NCI-H1092 (cell line): Measurements from ENCODE around the gene SMU1.

Experiments
- DNase-seq: peaks from one replicate; lab custom pipeline; 2025; lab: John Stamatoyannopoulos, UW

The SMU1 gene

GRCh38 chr9:33044677-33045282, 31.7 kb downstream of the SMU1 start:
- DNase-seq = peak; percentile 25

- peak; percentile 89 for DNase-seq
Measured at GRCh38 chr9:33044162-33044673, 32.3 kb downstream of the SMU1 start.

- DNase-seq = no peak
Measured at GRCh38 chr9:33043671-33044070, 32.8 kb downstream of the SMU1 start.

GRCh38 chr9:33042473-33042872, 34.0 kb downstream of the SMU1 start:
- DNase-seq = no peak

GRCh38 chr9:33041432-33042188, 34.9 kb downstream of the SMU1 start:
- no peak for DNase-seq

GRCh38 chr9:33040792-33041431, 35.6 kb downstream of the SMU1 start:
- no peak for DNase-seq

- no peak for DNase-seq
Measured at GRCh38 chr9:33032865-33033264, 43.6 kb downstream of the SMU1 start.

- no peak for DNase-seq
Measured at GRCh38 chr9:33032292-33032691, 44.2 kb downstream of the SMU1 start.

- no peak for DNase-seq
Measured at GRCh38 chr9:33030285-33030684, 46.2 kb downstream of the SMU1 start.

GRCh38 chr9:33029231-33029786, 47.2 kb downstream of the SMU1 start:
- no peak for DNase-seq

GRCh38 chr9:33025572-33026342, 50.7 kb downstream of the SMU1 start:
- DNase-seq = peak; percentile 83

- peak; percentile 95 for DNase-seq
Measured at GRCh38 chr9:33024966-33025571, 51.4 kb downstream of the SMU1 start, which contains the start of gene DNAJA1. Gene DNAJA1, plus strand, starts transcription at chr9:33025273. Its CDS starts 1,212 bp downstream, at chr9:33026485.

GRCh38 chr9:33024126-33024965, 52.1 kb downstream of the SMU1 start:
- peak; percentile 47 for DNase-seq

- DNase-seq = no peak
Measured at GRCh38 chr9:33023661-33024060, 52.8 kb downstream of the SMU1 start.

GRCh38 chr9:33022755-33023154, 53.7 kb downstream of the SMU1 start:
- DNase-seq = no peak

GRCh38 chr9:33022303-33022702, 54.2 kb downstream of the SMU1 start:
- DNase-seq = no peak

- DNase-seq = no peak
Measured at GRCh38 chr9:33019797-33020196, 56.7 kb downstream of the SMU1 start.

GRCh38 chr9:33017283-33018041, 59.0 kb downstream of the SMU1 start:
- DNase-seq = no peak

GRCh38 chr9:33014665-33015014, 61.8 kb downstream of the SMU1 start:
- no peak for DNase-seq
